A549 (cell line): ENCODE data around the gene IFIT1B.

Experiments used
- CBX2 ChIP-seq: fragments of 200-600 bp; sonication (generic); IDR thresholded peaks from 2 replicates; pipeline ENCODE4 v1.6.1; 2016; ENCODE audit warnings: low read depth, mild to moderate bottlenecking, borderline replicate concordance
- CTCF ChIP-seq: fragments of >200 bp; sonication (Bioruptor Twin); formaldehyde crosslinking; IDR thresholded peaks from 3 replicates; pipeline ENCODE4 v1.5.1; 2016
- EHF ChIP-seq: fragments of 250-450 bp; sonication (Bioruptor Pico); IDR thresholded peaks from 2 replicates; pipeline ENCODE4 v1.5.0; 2020; ENCODE audit warnings: mild to moderate bottlenecking
- EP300 ChIP-seq, 2 experiments: fragments of >200 bp; sonication (Bioruptor Twin); formaldehyde crosslinking; IDR thresholded peaks; 2 replicates in 1 of 2; 3 replicates in 1 of 2; pipeline ENCODE4 v1.6.1; 2016 to 2017
- HDAC2 ChIP-seq: fragments of 200-600 bp; sonication (generic); IDR thresholded peaks from 2 replicates; pipeline ENCODE4 v1.6.1; 2016

- TF ChIP-seq CTCF: no peak
- no peak for TF ChIP-seq EP300 (IDR thresholded peaks at IDR 0.05)
- no peak for TF ChIP-seq EHF (CRISPR knock-in tag)
- no peak for TF ChIP-seq HDAC2
- TF ChIP-seq CBX2: no peak
These were observed 14.9 kb upstream of the IFIT1B start for GRCh38 chr10:89362929-89363328.
